B cell (primary cell): ENCODE data around the gene EIF3A.

ENCODE experiments used
- EZH2 ChIP-seq: IDR thresholded peaks from 2 replicates; pipeline ENCODE4 v1.6.1; 2012; ENCODE audit warnings: borderline replicate concordance, low read depth, mild to moderate bottlenecking, moderate library complexity, low read length; ENCODE audit not compliant: insufficient read depth, poor library complexity, severe bottlenecking
- TF ChIP-seq, protein P1 (sequence below): fragments of 200-600 bp; IDR thresholded peaks from one replicate; pipeline ENCODE4 v1.8.0; 2022; ENCODE audit warnings: antibody characterized with exemption, mild to moderate bottlenecking

- TF ChIP-seq, protein P1, sequence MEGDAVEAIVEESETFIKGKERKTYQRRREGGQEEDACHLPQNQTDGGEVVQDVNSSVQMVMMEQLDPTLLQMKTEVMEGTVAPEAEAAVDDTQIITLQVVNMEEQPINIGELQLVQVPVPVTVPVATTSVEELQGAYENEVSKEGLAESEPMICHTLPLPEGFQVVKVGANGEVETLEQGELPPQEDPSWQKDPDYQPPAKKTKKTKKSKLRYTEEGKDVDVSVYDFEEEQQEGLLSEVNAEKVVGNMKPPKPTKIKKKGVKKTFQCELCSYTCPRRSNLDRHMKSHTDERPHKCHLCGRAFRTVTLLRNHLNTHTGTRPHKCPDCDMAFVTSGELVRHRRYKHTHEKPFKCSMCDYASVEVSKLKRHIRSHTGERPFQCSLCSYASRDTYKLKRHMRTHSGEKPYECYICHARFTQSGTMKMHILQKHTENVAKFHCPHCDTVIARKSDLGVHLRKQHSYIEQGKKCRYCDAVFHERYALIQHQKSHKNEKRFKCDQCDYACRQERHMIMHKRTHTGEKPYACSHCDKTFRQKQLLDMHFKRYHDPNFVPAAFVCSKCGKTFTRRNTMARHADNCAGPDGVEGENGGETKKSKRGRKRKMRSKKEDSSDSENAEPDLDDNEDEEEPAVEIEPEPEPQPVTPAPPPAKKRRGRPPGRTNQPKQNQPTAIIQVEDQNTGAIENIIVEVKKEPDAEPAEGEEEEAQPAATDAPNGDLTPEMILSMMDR = no peak
- TF ChIP-seq EZH2 = no peak
Observed at GRCh38 chr10:118986815-118987790, 93.5 kb downstream of the EIF3A start.
